Fibroblast of villous mesenchyme (primary cell): ENCODE results near the gene UVRAG. TPM values are rescaled to one million over a fixed set of nuclear protein-coding genes. Genes with fewer than 3 reads are reported as not detected.
"Not testable (repeated sequence)": the region's sequence is repeated elsewhere in the genome, so short reads cannot be mapped to it uniquely, and the experiment has no call there.

ENCODE experiments used
- DNase-seq: peaks from one replicate; pipeline ENCODE4 v3.0.0-alpha.2; 2010; ENCODE audit warnings: low read depth
- H3K4me3 ChIP-seq: 2 replicates; pipeline ENCODE4 v1.5.1; 2011; ENCODE audit warnings: low read depth, mild to moderate bottlenecking, low read length
- CTCF ChIP-seq: IDR thresholded peaks from 2 replicates; pipeline ENCODE4 v1.5.1; 2012; ENCODE audit warnings: low read depth, mild to moderate bottlenecking, low read length; ENCODE audit not compliant: insufficient read depth
- total RNA-seq: library from RNA; depleted of rRNA; stranded (reverse); fragments of >200 nt; gene quantifications from 2 replicates; pipeline ENCODE4 v1.2.3, GENCODE V29; 2012

Gene UVRAG
- total RNA-seq, 1 donor, result 37.1 TPM

- no peak for TF ChIP-seq CTCF
- DNase-seq, result peak; percentile 38
- H3K4me3 ChIP-seq, result no peak overlapping the region
Observed at GRCh38 chr11:75931124-75931523, 116.1 kb downstream of the UVRAG start.

GRCh38 chr11:75933736-75934135 lies 118.7 kb downstream of the UVRAG start:
- not testable (repeated sequence) for H3K4me3 ChIP-seq, DNase-seq

- no peak for TF ChIP-seq CTCF
- H3K4me3 ChIP-seq, result no peak overlapping the region
- no peak for DNase-seq
Observed at GRCh38 chr11:75934851-75935250, 119.8 kb downstream of the UVRAG start.

- DNase-seq, result peak; percentile 10
- no peak for TF ChIP-seq CTCF
- H3K4me3 ChIP-seq, result no peak overlapping the region
Observed at GRCh38 chr11:75938543-75938942, 123.5 kb downstream of the UVRAG start.

- TF ChIP-seq CTCF, result no peak
- no peak overlapping the region for H3K4me3 ChIP-seq
- no peak for DNase-seq
Observed at GRCh38 chr11:75939516-75939915, 124.5 kb downstream of the UVRAG start.

- no peak overlapping the region for H3K4me3 ChIP-seq
- no peak for TF ChIP-seq CTCF
- no peak for DNase-seq
Observed at GRCh38 chr11:75939992-75940391, 125.0 kb downstream of the UVRAG start.

GRCh38 chr11:75940911-75941310 lies 125.9 kb downstream of the UVRAG start:
- TF ChIP-seq CTCF, result no peak
- H3K4me3 ChIP-seq, result no peak overlapping the region

More at GRCh38 chr11:75940911-75941310, 125.9 kb downstream of the UVRAG start:
- DNase-seq, result no peak
